COLO829 (cell line): ENCODE data around the gene PGBD5.

ENCODE experiments used
- DNase-seq: peaks from one replicate; pipeline ENCODE4 v3.0.0; 2012; ENCODE audit warnings: low spot score

The PGBD5 gene

DNA sequence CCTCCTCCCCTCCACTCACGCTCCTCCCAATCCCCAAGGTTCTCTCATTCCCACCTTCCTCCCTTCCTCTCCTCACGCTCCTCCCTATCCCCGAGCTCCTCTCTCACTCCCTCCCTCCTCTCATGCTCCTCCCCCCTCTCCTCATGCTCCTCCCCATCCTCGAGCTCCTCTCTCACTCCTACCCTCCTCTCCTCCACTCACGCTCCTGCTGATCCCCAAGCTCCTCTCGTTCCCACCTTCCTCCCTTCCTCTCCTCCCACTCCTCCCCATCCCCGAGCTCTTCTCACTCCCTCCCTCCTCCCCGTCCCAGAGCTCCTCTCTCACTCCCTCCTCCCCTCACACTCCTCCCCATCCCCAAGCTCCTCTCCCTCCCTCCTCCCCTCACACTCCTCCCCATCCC lies 31.4 kb downstream of the PGBD5 start:
- no peak for DNase-seq

DNA sequence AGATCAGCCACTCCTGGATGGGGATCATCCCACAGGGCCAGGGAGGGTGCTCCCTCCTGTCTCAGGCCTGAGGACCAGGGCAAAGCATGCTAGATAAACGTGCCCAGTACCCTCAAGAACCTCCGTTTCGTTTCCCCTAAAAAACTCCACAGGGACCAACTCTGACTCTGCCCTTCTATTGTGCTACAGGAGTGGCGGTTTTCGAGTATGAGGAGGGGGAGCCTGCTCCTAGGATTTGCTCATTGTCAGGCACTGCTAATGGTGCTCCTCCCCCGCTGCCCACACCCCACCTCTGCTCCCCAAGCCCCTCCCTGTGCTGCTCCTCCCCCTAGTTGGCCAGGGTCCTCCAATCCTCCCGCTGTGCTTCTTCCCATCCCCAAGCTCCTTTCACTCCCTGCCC lies 32.0 kb downstream of the PGBD5 start:
- DNase-seq, result no peak

DNA sequence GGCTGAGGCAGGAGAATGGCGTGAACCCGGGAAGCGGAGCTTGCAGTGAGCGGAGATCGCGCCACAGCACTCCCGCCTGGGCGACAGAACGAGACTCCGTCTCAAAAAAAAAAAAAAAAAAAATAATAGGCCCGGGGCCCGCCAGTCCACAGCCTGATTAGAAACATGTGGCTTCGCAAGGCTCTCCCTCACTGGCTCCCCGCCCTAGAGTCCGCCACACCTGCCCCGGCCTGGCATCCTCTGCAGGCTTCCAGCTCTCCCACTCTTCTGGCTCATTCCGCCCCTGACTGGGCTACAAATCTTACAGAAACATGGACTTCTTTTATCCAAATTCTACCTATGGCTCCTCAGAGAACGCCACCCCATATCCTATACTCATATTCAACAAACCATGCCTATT lies 32.4 kb downstream of the PGBD5 start:
- no peak for DNase-seq

DNA sequence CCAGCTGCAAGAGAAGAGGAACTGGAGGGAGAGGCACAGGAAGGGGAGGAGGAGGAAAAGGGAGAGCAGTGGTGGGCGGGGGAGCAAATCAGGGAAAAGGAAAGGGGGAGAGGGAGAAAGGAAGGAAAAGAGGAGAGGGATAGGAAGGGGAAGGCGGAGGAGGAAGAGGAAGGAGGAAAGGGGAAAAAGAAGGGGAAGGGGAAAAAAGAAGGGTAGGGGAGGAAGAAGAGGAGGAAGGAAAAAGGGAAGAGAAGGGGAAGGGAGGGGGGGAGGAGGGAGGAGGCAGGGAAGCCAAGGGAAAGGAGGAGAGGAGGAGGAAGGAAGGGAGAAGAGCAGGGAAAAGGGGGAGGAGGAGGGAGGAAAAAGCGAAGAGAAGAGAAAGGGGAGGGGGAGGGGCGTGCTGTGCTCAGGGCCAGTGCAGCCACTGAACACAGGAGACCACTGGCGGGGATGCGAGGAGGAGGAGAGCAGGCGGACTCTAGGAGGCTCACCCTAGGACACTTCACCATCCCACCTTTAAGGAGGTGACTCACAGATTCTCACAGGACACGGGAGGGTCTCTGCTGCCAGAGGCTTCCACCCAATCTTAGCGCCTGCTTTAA lies 33.1 kb downstream of the PGBD5 start:
- no peak for DNase-seq

DNA sequence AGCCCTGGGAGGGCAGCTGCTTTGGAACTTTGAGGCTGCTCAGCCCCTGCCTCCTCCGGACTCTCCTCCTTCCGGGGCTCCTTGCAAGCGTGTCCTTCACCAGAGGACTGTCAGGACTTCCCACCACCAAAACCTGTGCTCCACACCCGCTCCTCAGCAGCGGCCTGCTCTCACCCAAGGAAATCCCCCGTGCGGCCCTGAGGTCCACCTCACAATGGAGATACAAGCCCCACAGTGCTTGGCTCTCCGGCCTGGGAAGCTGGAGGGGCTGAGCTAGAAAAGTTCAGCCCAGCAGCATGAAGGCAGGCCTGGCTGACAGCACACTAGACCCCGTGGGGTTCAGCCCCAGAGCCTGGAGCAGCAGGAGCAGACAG lies 33.6 kb downstream of the PGBD5 start:
- DNase-seq, result no peak

DNA sequence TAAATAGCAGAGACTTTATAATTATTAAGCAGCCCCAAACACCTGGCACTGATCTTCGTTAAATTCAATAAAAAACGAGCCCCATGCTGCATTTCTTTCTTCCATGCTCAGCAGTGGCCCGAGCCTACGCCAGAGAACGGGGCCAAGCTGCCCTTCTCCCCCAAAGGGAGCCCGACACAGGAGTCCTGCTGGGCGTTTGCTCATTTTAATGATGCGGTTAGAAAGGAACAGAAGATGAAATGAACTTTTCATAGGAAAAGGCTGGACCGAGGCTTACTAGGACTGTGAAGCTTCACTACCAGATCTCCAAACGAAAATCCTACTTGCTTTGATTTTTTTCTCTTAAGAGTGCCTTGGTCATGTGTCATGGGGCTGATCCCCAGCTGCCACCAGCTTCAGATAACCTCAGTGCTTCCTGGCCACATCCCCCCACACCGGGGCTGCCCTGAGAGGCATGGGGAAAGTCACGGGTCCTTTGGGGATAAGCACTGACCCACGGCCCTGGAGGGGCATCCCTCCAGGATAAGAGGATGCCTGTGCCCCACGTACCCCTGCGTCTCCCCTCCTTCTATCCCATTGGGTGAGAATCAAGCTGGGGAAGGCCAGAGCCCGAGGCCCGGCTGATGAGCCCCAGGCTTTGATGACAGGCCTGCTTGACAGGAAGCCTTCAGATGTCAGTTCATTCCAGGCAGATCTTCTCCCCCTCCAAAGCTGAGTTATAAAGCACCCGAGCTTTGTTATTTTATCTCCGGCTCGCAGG lies 34.2 kb downstream of the PGBD5 start:
- DNase-seq, result no peak

DNA sequence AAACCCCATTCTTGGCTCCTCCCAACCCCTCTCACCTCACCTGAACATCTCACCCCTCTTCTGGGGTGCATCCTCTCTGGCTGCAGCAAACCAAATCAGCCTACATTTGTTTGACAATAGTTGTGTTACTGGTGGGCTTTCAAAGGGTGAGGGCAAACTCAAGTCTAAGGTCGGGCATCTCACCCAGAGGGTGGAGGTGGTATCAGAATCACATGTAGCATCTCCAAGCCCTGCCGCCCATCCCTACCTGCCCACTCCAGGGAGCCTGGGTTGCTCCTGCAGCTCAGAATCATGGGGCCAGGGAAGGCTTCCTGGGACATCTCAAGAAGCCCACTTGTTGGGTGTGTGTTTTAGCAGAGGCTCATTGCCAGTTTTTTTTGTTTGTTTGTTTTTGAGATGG lies 35.8 kb downstream of the PGBD5 start:
- DNase-seq, result no peak

DNA sequence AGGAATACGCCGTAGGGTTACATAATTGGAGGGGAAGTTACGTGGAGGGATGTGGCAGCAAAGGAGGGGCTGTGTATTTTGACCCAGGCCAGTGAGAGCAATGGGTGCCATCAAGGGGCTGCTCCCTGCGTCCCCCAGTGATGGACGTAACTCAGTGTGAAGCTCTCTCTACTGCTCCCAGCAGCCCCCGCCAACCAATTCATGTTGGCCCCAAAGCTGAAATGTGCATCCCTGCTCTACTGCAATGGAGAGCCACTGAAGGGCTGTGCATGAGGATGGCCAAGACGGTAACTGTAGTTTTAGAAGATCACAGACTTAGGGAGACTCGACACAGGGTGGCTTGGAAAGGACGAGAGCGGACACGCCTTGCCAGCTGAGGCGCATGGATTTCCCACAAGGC lies 38.3 kb downstream of the PGBD5 start:
- DNase-seq, result no peak

DNA sequence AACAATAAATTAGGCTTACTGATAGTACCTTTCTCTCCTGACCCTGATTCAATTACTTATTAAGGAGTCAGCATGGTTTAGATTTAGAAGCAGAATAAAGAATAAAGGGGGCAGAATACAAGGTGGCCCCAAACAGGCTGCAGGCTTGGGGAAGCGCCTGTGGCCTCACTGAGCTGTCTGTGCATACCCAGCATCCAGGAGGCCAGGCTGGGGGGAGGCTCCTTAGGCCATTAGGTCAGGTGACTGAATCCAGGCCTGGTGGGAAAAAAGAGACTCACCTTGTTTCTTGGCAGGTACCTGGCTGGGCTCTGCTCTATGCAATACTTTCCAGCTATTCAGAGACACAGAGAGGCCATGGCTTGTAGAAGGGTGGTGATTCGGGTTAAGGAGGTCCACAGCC lies 38.8 kb downstream of the PGBD5 start:
- DNase-seq, result no peak

DNA sequence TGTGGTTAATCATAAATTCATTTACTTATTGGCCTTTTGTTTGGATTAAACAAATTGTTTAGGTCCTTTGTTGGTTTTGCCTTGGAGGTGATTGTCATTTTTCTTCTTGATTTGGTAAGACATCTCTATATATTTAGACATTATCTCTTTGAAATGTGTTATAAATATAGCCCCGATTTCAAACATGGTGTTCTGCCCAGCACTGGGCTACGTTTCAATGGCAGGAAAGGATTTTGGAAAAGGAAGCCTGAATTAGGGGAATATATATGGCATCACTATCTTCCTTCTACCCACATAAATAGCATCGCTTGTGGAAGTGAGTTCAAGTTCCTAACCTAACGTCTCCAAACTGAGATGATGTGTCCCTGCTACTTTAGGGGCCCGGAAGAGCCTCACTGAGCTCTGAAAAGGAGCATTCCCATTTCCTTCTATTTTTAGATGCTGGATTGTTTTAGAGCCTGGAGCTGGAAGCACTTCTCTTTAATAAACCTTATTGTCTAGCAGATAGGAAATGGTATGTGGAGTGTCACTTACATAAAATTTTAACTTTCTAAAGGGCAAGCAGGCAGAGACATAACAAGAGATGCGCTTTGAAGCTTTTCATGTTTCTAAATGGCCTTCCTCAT lies 39.4 kb downstream of the PGBD5 start:
- no peak for DNase-seq

DNA sequence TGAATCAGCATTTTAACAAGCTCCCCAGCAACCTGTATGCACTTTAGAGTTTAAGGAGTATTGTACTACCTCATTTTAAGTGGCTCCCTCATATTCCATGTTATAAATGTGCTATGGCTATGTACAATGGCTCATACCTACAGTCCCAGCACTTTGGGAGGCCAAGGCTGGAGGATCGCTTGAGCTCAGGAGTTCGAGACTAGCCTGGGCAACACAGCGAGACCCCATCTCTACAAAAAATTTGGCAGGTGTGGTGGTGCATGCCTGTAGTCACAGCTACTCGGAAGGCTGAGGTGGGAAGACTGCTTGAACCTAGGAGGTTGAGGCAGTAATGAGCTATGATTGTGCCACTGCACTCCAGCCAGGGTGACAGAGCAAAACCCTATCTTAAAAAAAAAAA lies 40.2 kb downstream of the PGBD5 start:
- DNase-seq, result no peak

DNA sequence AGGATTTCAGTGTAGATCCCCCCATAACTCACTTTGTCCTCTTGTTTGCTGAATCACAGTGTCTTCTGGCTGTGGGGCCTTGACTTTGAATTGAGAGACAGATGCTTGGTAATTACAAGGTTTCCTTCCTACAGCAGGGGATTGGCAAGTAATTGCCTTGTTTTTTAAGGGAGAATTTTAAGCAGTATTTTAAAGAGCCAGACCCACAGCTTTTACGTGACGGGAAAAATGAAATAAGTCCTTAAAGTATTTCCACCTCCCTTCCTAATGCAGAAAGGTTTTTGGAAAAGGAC lies 41.0 kb downstream of the PGBD5 start:
- DNase-seq, result no peak

DNA sequence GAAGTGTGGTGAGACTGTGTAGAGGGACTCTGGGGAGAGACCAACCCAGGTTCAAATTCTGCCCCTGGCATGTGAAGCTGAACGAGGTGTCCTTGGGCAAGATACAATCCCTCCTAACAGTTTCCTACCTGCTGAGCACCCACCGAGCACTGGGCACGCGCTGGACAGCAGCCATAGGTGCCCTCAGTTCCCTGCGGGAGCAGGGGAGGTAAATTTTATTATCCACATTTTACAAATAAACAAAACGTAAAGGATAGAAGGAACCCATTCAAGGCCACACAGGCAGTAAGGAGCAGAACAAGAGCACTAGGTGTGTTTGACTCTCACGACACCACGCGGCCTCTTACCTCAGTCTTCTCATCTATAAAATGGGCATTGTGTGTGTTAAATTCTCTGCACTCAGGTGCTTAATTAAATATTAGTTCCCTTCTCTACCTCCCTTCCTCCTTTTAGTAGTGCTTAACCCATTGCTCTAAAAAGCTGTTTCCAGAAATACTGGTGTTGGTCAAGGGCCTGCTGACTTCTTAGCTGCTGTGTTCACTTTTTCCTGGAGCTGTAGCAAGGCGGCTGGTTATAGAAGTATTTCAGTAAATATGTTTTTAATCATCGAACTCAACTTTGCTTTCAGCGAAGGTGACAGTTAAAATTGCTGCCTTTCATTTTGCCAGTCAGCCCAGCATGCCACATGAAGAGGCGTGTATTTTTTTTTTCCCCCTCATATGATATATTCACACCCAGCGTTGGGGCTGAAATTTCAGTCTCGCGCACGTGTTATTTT lies 41.6 kb downstream of the PGBD5 start:
- DNase-seq, result no peak

DNA sequence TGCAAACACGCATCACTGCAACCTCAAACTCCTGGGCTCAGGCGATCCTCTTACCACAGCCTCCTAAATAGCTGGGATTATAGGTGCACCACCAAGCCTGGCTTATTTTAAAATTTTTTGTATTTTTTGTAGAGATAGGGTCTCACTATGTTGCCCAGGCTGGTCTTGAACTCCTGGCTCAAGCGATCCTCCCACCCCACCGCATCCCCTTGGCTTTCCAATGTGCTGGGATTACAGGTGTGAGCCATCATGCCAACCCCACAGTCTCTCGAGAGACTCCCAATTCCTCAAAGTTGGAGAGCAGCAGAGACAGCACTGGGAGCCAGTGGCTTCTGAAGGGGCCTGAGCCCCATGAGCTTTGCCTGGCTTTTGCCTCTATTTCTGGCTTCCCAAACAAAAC lies 42.7 kb downstream of the PGBD5 start:
- no peak for DNase-seq

DNA sequence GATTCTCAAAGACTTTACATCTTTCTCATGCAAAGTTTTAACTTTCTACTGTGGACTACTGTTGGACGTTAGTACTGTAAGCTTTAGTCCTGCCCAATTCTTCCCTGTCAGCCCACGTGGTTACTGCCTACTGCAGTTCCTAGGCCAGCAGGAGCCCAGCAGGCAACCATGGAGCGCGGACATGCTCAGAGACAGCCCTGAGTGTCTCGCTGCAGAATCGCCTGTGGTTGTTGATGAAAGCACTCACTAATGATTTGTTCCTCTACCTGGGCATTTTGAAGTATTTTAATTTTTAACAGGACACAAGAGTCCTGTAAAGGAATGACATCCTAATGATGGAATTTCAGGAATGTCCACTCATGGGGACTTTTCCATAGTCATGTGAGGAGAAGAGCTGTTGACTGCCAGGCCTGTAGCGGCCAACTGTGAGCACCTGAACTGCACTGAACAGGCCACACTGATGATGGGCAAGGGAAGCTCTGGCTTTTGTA lies 44.1 kb downstream of the PGBD5 start:
- no peak for DNase-seq

DNA sequence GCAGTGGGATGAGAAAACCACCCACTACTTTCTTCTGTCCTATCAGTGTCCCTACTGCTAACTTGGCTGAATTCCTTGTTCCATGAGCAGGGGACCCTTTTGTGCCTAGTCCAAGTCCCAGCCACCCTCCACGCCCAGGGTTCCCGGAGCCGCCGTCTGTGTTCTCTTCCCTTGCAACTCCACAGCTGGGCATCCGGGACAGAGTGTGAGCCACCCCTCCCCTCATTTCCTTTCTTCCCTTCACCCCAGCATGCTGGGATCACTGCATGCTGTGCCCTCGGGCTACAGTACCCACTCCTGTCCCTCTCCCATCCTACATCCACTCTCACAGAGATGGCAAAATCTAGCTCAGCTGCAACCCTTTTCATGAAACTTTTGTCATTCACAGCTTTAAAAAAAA lies 44.5 kb downstream of the PGBD5 start:
- no peak for DNase-seq

DNA sequence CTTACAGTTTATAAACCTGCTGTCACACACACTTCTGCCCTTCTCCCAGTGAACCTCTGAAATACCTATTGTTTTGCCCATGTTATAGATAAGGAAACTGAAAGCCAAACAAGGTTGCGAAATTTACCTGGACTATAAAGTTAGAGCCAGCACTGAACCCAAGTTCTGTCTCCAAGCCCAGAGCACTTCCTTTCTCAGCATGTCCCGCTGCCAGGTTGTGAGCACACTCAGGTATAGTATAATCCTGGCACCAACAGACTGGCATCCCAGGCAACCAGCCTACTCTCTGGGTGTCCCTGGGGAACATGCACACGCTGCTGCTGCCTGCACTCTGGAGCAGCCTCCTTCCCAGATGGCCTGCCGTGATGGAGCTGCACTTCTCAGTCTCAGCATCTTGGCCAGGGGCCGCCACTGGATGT lies 45.1 kb downstream of the PGBD5 start:
- no peak for DNase-seq

DNA sequence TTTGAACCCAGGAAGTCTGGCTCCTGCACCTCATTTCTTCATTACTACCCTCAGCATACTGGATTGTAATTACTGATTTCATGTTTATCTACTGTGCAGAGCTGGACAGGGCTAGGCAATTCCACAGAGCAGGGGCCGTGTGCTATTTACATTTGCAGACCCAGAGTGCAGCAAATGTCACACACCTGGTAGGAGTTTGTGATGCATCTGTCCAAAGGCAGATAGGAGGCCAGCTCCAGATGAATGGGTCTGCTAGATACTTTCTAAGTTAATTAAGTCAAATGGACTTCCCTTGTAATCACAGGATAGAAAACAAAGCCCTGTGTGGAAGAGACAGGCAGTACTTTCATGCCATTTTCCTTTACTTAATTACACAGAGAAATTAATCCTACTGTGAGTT lies 46.2 kb downstream of the PGBD5 start:
- DNase-seq, result no peak

DNA sequence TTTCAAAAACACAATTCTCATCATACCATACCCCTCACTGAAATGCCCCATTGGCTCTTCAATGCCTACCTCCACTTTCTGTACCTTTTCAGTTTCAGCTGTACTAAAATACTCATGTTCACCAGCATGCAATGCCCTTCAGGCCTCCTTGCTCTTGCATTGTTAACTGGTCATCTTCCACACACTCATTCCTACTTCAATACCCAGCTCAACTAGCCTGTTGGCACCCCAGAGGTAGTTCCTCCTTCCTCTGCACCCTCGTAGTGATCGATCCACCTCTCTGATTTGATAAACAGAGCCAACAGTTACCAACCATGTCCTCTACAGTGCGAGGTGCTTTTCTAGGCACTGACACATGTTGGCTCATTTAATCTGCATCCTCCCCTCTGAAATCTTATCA lies 46.7 kb downstream of the PGBD5 start:
- DNase-seq, result no peak

DNA sequence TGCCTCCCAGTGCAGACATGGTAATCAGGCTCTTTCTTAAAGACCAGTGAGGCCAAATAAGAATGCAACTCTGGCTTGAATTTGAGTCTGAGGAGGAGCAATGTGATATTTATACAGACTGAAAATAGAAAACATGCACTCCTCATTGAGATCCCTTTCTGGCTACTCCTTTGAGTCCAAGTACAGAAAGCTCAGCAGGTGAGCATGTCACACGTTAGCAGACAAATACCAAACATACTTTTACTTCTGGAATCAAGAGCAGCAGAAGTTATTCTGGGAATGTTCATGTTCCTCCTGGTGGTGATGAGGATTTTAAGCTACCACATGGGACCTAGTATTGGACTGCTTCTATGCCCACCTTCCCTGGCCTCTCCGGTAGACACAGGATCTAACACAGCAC lies 48.3 kb downstream of the PGBD5 start:
- no peak for DNase-seq

DNA sequence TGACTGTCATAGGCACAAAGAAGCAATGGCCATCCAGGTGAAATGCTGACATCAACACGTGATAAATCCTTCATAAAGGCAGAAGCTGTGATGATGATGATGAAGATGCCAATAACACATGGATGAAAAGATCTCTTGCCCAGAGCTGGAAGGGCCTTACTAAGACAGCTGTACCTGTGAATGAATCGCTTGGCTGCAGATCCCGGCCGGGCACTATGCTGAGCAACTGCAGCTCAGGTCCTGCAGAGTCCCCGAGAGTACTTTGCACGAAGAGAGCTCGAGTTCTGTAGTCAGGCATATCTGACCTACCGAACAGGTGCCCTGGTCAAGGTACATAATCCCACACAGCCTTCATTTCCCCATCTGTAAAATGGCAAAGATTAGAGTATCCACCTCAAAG lies 48.8 kb downstream of the PGBD5 start:
- DNase-seq, result no peak

DNA sequence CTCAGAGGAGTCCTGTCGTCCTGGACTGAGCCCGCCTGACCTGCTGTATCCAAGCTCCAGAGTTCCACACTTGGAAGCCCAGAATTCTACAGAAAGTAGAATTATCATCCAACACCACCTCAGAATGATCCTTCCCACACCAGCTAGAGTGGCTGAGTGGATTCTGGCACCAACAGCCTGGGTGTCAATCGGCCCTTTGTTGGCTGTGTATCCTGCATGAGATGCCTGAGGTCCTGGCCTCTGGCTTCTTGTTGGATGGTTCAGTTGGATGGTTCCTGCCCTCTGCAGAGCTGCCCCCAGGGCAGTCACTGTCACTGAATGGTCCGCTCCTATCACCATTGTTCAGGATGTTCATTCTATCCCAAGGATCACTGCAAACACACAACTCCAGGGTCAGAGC lies 49.8 kb downstream of the PGBD5 start:
- no peak for DNase-seq

DNA sequence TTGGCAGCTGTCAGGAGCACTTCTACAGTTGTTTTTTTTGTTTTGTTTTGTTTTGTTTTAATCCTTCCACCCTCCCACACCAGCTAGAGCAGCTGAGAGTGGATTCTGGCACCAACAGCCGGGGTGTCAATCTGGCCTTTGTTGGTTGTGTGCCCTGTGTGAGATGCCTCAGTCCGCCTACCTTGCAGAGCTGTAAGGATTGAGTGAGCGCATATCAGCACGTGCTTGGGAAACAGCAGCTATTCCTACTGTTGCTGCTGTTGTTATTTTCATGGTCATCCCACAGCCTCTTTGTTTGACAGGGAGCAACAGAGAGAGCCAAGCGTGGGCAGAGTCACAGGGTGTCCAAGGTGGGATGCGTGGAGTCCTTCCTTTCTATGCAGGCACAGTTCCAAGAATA lies 50.4 kb downstream of the PGBD5 start:
- DNase-seq, result no peak
